Spleen (tissue), 11 donors: ENCODE data around the gene ANKRD6. TPM values are rescaled to one million over a fixed set of nuclear protein-coding genes. Genes with fewer than 3 reads are reported as not detected.

Experiments
- DNase-seq: peaks from one replicate; pipeline ENCODE4 v3.0.0-alpha.2; 2020
- H3K27ac ChIP-seq, 8 donors: fragments of 200-600 bp; sonication (generic) in 7 of 8; 1 replicate in 4 of 8; 2 replicates in 4 of 8; pipeline versions ENCODE4 v1.5.0 to v1.8.0; 2016 to 2021; ENCODE audit warnings: inconsistent platforms in 4 of 8, mild to moderate bottlenecking in 4 of 8, moderate library complexity in 1 of 8
- H3K27me3 ChIP-seq, 7 donors: fragments of 200-600 bp; sonication (generic) in 6 of 7; replicated peaks in 1 of 7; 1 replicate in 4 of 7; 2 replicates in 3 of 7; pipeline versions ENCODE4 v1.5.0 to v1.8.0; 2016 to 2021; ENCODE audit warnings: inconsistent platforms in 3 of 7, mild to moderate bottlenecking in 1 of 7
- H3K36me3 ChIP-seq, 6 donors: fragments of 200-600 bp; sonication (generic) in 5 of 6; 1 replicate in 4 of 6; 2 replicates in 2 of 6; pipeline versions ENCODE4 v1.5.0 to v1.8.0; 2016 to 2021; ENCODE audit warnings: inconsistent platforms in 2 of 6
- H3K4me1 ChIP-seq, 6 donors: fragments of 200-600 bp; sonication (generic) in 5 of 6; 1 replicate in 3 of 6; 2 replicates in 3 of 6; pipeline versions ENCODE4 v1.5.0 to v1.8.0; 2016 to 2021; ENCODE audit warnings: inconsistent platforms in 3 of 6
- H3K4me3 ChIP-seq, 8 donors: fragments of 200-600 bp; sonication (generic) in 7 of 8; 1 replicate in 4 of 8; 2 replicates in 4 of 8; pipeline versions ENCODE4 v1.5.0 to v1.8.0; 2016 to 2021; ENCODE audit warnings: inconsistent platforms in 4 of 8, mild to moderate bottlenecking in 4 of 8, moderate library complexity in 2 of 8
- H3K9me3 ChIP-seq, 8 donors: fragments of 200-600 bp; sonication (generic) in 7 of 8; 1 replicate in 4 of 8; 2 replicates in 4 of 8; pipeline versions ENCODE4 v1.5.0 to v1.8.0; 2016 to 2021; ENCODE audit warnings: inconsistent platforms in 4 of 8
- CTCF ChIP-seq, 11 experiments: fragments of 200-600 bp in 7 of 11; fragments of 450-650 bp in 4 of 11; sonication (generic) in 4 of 11; IDR thresholded peaks in 8 of 11; conservative IDR thresholded peaks in 3 of 11; 1 replicate in 7 of 11; 2 replicates in 4 of 11; pipeline versions ENCODE4 v1.4.0 to v1.8.0; 2016 to 2021; ENCODE audit warnings: antibody characterized with exemption in 11 of 11, inconsistent platforms in 4 of 11, mild to moderate bottlenecking in 1 of 11
- POLR2A ChIP-seq, 3 donors: fragments of 450-650 bp; IDR thresholded peaks; one replicate each; pipeline ENCODE4 v1.5.1; 2017; ENCODE audit warnings: antibody characterized with exemption in 3 of 3, mild to moderate bottlenecking in 1 of 3
- POLR2AphosphoS5 ChIP-seq, 3 donors: sonication (generic); formaldehyde crosslinking; IDR thresholded peaks; one replicate each; pipeline ENCODE4 v1.5.1; 2017; ENCODE audit warnings: antibody characterized with exemption in 3 of 3
- WGBS, 5 donors: extraction: QIAGEN DNeasy Blood & Tissue Kit in 3 of 5; methylation state at CpG; one replicate each; pipeline versions ENCODE4 v1.1.5 to v1.1.7; 2013 to 2018; 5-methylcytosine and 5-hydroxymethylcytosine counted together
- intact Hi-C: fragments of 100-400 bp; cut with DNase I; formaldehyde crosslinking; loops from one replicate; pipeline ENCODE4 v1.15.0; 2023; ENCODE audit warnings: low total_unique reads
- polyA plus RNA-seq, 3 donors: library from polyadenylated mRNA; stranded (reverse); fragments of 200-250 nt; gene quantifications; one replicate each; pipeline ENCODE4 v1.2.1, GENCODE V29; 2013
- total RNA-seq, 7 donors: library from RNA; depleted of rRNA in 3 of 7; stranded (reverse); fragments of >200 nt in 3 of 7; fragmentation: NEBNext Ultra II Directional in 4 of 7; extraction: Animal tissue kit (Norgen Biotek cat#: 25700) in 4 of 7; gene quantifications; one replicate each; pipeline versions ENCODE4 v1.1.0 to v1.2.1, GENCODE V29; 2016 to 2021
- donor health status: healthy with polysubstance abuse.
- donor health status: DM: no; HTN: no; CAD: no; lungs with moderate emphysema.
- donor health status: DM: no; HTN: no; CAD: no.
- donor health status: Bipolar disorder and iron deficiency.
- donor health status: healthy.
- donor health status: DM: no; HTN: no; CAD: no.
- donor health status: DM: yes; HTN: yes; CAD: no.

Gene ANKRD6
- total and polyA plus RNA-seq, 10 donors, result 2.2 to 18.4 (median 7.7) TPM

GRCh38 chr6:89458704-89459103, 25.8 kb downstream of the ANKRD6 start:
- WGBS, 5 donors, result 80 to 92% (median 90%) methylated on average over 5 of the region's 5 CpGs
- TF ChIP-seq POLR2AphosphoS5 (IDR thresholded peaks at IDR 0.05) (no peak), CTCF (IDR thresholded peaks at IDR 0.05 in 8 of 11, conservative IDR thresholded peaks at IDR 0.05 in 3 of 11) (no peak), POLR2A (IDR thresholded peaks at IDR 0.05) (no peak)
- Histone ChIP-seq H3K9me3 (peaks cover 0 to 7% (median 0%) of the 10 kb centered on the region in 8 donors), H3K36me3 (no peaks in the 10 kb centered on the region), H3K4me3 (no peak overlapping the region), H3K4me1 (no peaks in the 10 kb centered on the region), H3K27me3 (no peaks in the 10 kb centered on the region), H3K27ac (no peak overlapping the region)
- no peak for DNase-seq
- intact Hi-C loops, result no loop called here

- H3K36me3 ChIP-seq, result no peaks in the 10 kb centered on the region
- no peaks in the 10 kb centered on the region for H3K27me3 ChIP-seq
- peaks cover 0 to 7% (median 0%) of the 10 kb centered on the region in 8 donors for H3K9me3 ChIP-seq
- intact Hi-C loops, result no loop called here
- H3K27ac ChIP-seq, result no peak overlapping the region
- H3K4me1 ChIP-seq, result no peaks in the 10 kb centered on the region
- TF ChIP-seq CTCF (IDR thresholded peaks at IDR 0.05 in 8 of 11, conservative IDR thresholded peaks at IDR 0.05 in 3 of 11) (no peak), POLR2A (IDR thresholded peaks at IDR 0.05) (no peak), POLR2AphosphoS5 (IDR thresholded peaks at IDR 0.05) (no peak)
- no peak overlapping the region for H3K4me3 ChIP-seq
- DNase-seq, result no peak
- WGBS, 5 donors, result 90 to 96% (median 92%) methylated on average over 1 of the region's 1 CpG
These were observed 26.5 kb downstream of the ANKRD6 start for GRCh38 chr6:89459501-89459900.

- WGBS, 5 donors, result 90 to 94% (median 91%) methylated on average over 7 of the region's 7 CpGs
- no peak for TF ChIP-seq POLR2A (IDR thresholded peaks at IDR 0.05)
- no peak for TF ChIP-seq CTCF (IDR thresholded peaks at IDR 0.05 in 8 of 11, conservative IDR thresholded peaks at IDR 0.05 in 3 of 11)
- TF ChIP-seq POLR2AphosphoS5 (IDR thresholded peaks at IDR 0.05), result no peak
- no peaks in the 10 kb centered on the region for H3K27me3 ChIP-seq
- no peak for DNase-seq
- H3K27ac ChIP-seq, result no peak overlapping the region
- intact Hi-C loops, result no loop called here
- no peaks in the 10 kb centered on the region for H3K36me3 ChIP-seq
- no peaks in the 10 kb centered on the region for H3K4me1 ChIP-seq
- peaks cover 0 to 2% (median 0%) of the 10 kb centered on the region in 8 donors for H3K9me3 ChIP-seq
- no peak overlapping the region for H3K4me3 ChIP-seq
These were observed 27.8 kb downstream of the ANKRD6 start for GRCh38 chr6:89460713-89461112.

GRCh38 chr6:89462503-89462902, 29.6 kb downstream of the ANKRD6 start:
- TF ChIP-seq CTCF (IDR thresholded peaks at IDR 0.05 in 8 of 11, conservative IDR thresholded peaks at IDR 0.05 in 3 of 11) (no peak), POLR2AphosphoS5 (IDR thresholded peaks at IDR 0.05) (no peak), POLR2A (IDR thresholded peaks at IDR 0.05) (no peak)
- WGBS, 5 donors, result 84 to 96% (median 85%) methylated on average over 2 of the region's 2 CpGs
- intact Hi-C loops, result no loop called here

More at GRCh38 chr6:89462503-89462902, 29.6 kb downstream of the ANKRD6 start:
- DNase-seq, result no peak
- Histone ChIP-seq H3K36me3 (no peaks in the 10 kb centered on the region), H3K9me3 (no peaks in the 10 kb centered on the region), H3K27ac (no peak overlapping the region), H3K27me3 (no peaks in the 10 kb centered on the region), H3K4me3 (no peak overlapping the region), H3K4me1 (no peaks in the 10 kb centered on the region)
